SK-N-SH (cell line): Measurements from ENCODE around the gene MRPL17. TPM values are rescaled to one million over a fixed set of nuclear protein-coding genes. Genes with fewer than 3 reads are reported as not detected.

Source experiments
- CTCF ChIA-PET: fragments of 300-600, 350-600 bp; formaldehyde crosslinking; extraction: SDS; loops from one replicate; lab custom pipeline; 2021; lab: Yijun Ruan, JAX
- POLR2A ChIA-PET: fragments of 350-600 bp; sonication (Branson Sonifier 250); formaldehyde crosslinking; extraction: SDS; loops from one replicate; lab custom pipeline; 2020; ENCODE audit warnings: antibody characterized with exemption, inconsistent platforms; lab: Yijun Ruan, JAX
- DNase-seq: peaks from one replicate; pipeline ENCODE4 v3.0.0; 2012
- H2AFZ ChIP-seq: fragments of 200-600 bp; sonication (generic); 2 replicates; pipeline ENCODE4 v1.8.1; 2016; ENCODE audit warnings: antibody characterized with exemption, mild to moderate bottlenecking, low read depth
- H3F3A ChIP-seq: fragments of 200-600 bp; sonication (generic); replicated peaks from 2 replicates; pipeline ENCODE3; 2016; ENCODE audit warnings: antibody characterized with exemption, mild to moderate bottlenecking; ENCODE audit not compliant: insufficient read depth
- H3K27ac ChIP-seq, 2 experiments: fragments of 200-500 bp in 1 of 2; fragments of 200-600 bp in 1 of 2; sonication (Bioruptor generic) in 1 of 2; sonication (generic), shearing (Covaris generic) in 1 of 2; 2 replicates each; pipeline versions ENCODE4 v1.5.1 to v1.6.1; 2014 to 2016; ENCODE audit warnings: low read depth in 2 of 2, inconsistent platforms in 1 of 2, low read length in 1 of 2, mild to moderate bottlenecking in 1 of 2, mixed read lengths in 1 of 2
- H3K27me3 ChIP-seq: fragments of 200-600 bp; sonication (generic), shearing (Covaris generic); 2 replicates; pipeline ENCODE4 v1.6.1; 2016; ENCODE audit warnings: mixed run types; ENCODE audit not compliant: insufficient read depth
- H3K36me3 ChIP-seq, 2 experiments: fragments of 200-500 bp in 1 of 2; fragments of 200-600 bp in 1 of 2; sonication (Bioruptor generic) in 1 of 2; sonication (generic) in 1 of 2; replicated peaks in 1 of 2; 2 replicates each; pipeline versions ENCODE3 to v1.5.1; 2014 to 2016; ENCODE audit warnings: low read length in 1 of 2, mild to moderate bottlenecking in 1 of 2; ENCODE audit not compliant: insufficient read depth in 2 of 2, control insufficient read depth in 1 of 2
- H3K4me1 ChIP-seq, 2 experiments: fragments of 200-500 bp in 1 of 2; fragments of 200-600 bp in 1 of 2; sonication (Bioruptor generic) in 1 of 2; sonication (generic), shearing (Covaris generic) in 1 of 2; 2 replicates each; pipeline versions ENCODE4 v1.5.1 to v1.6.1; 2014 to 2016; ENCODE audit warnings: low read depth in 1 of 2, low read length in 1 of 2, mixed run types in 1 of 2; ENCODE audit not compliant: insufficient read depth in 2 of 2, control insufficient read depth in 1 of 2
- H3K4me2 ChIP-seq: fragments of 200-600 bp; sonication (generic), shearing (Covaris generic); 2 replicates; pipeline ENCODE4 v1.6.1; 2017; ENCODE audit warnings: mixed run types
- H3K4me3 ChIP-seq, 2 experiments: fragments of 200-500 bp in 1 of 2; fragments of 200-600 bp in 1 of 2; sonication (Bioruptor generic) in 1 of 2; sonication (generic), shearing (Covaris generic) in 1 of 2; 2 replicates each; pipeline versions ENCODE4 v1.5.1 to v1.8.1; 2014 to 2016; ENCODE audit warnings: low read depth in 2 of 2, inconsistent platforms in 1 of 2, low read length in 1 of 2, mild to moderate bottlenecking in 1 of 2, mixed read lengths in 1 of 2, moderate library complexity in 1 of 2
- H3K79me2 ChIP-seq: fragments of 200-600 bp; sonication (generic); 2 replicates; pipeline ENCODE4 v1.8.1; 2017; ENCODE audit warnings: mild to moderate bottlenecking; ENCODE audit not compliant: insufficient read depth
- H3K9ac ChIP-seq: fragments of 200-600 bp; sonication (generic); 2 replicates; pipeline ENCODE4 v1.6.1; 2017; ENCODE audit warnings: mixed run types
- H3K9me2 ChIP-seq: fragments of 200-600 bp; sonication (generic); 2 replicates; pipeline ENCODE4 v1.6.1; 2017; ENCODE audit warnings: mixed run types
- H3K9me3 ChIP-seq: fragments of 200-600 bp; sonication (generic); 2 replicates; pipeline ENCODE4 v1.6.1; 2017; ENCODE audit warnings: mixed run types, mild to moderate bottlenecking, moderate library complexity
- H4K20me1 ChIP-seq: fragments of 200-600 bp; sonication (generic); 2 replicates; pipeline ENCODE4 v1.6.1; 2017; ENCODE audit warnings: mild to moderate bottlenecking, mixed run types; ENCODE audit not compliant: insufficient read depth
- EP300 ChIP-seq, 2 experiments: IDR thresholded peaks; 2 replicates each; pipeline versions ENCODE4 v1.4.0 to v1.6.1; 2012; ENCODE audit warnings: borderline replicate concordance in 1 of 2, low read depth in 1 of 2, low read length in 1 of 2
- EZH2phosphoT487 ChIP-seq: fragments of 200-600 bp; sonication (generic); IDR thresholded peaks from 2 replicates; pipeline ENCODE4 v1.6.1; 2017; ENCODE audit warnings: low read depth, mixed run types, mild to moderate bottlenecking, antibody characterized with exemption, moderate library complexity, borderline replicate concordance
- FOXJ3 ChIP-seq: sonication (generic); formaldehyde crosslinking; IDR thresholded peaks from 2 replicates; pipeline ENCODE4 v1.5.1; 2020; ENCODE audit warnings: mild to moderate bottlenecking, missing genetic modification reagents
- GATA2 ChIP-seq: sonication (generic); formaldehyde crosslinking; IDR thresholded peaks from 2 replicates; pipeline ENCODE4 v1.5.0; 2020; ENCODE audit warnings: mild to moderate bottlenecking, missing genetic modification reagents
- MXI1 ChIP-seq: IDR thresholded peaks from 2 replicates; pipeline ENCODE4 v1.6.1; 2012; ENCODE audit warnings: mild to moderate bottlenecking, low read depth, low read length, improper control_type of control experiment
- NRF1 ChIP-seq: IDR thresholded peaks from 2 replicates; pipeline ENCODE4 v1.6.1; 2012; ENCODE audit warnings: low read depth, mild to moderate bottlenecking, low read length
- SIN3A ChIP-seq: IDR thresholded peaks from 2 replicates; pipeline ENCODE4 v1.6.1; 2012; ENCODE audit warnings: low read depth, mild to moderate bottlenecking, low read length, moderate library complexity, borderline replicate concordance
- SMC3 ChIP-seq: IDR thresholded peaks from 2 replicates; pipeline ENCODE4 v1.6.1; 2012; ENCODE audit warnings: low read depth, low read length, improper control_type of control experiment
- TAF1 ChIP-seq: IDR thresholded peaks from 2 replicates; pipeline ENCODE4 v1.6.1; 2012; ENCODE audit warnings: low read depth, mild to moderate bottlenecking, low read length, moderate library complexity, borderline replicate concordance
- WGBS: methylation state at CpG from one replicate; pipeline ENCODE4 v1.1.6; 2017; ENCODE audit warnings: low lambda C conversion rate; 5-methylcytosine and 5-hydroxymethylcytosine counted together
- polyA plus RNA-seq, 3 experiments: library from polyadenylated mRNA; depleted of rRNA; stranded (reverse); fragments of >200 nt; gene quantifications; 2 replicates each; pipeline ENCODE4 v1.2.3, GENCODE V29; 2012
- TF ChIP-seq, protein P1 (sequence below): IDR thresholded peaks from 2 replicates; pipeline ENCODE4 v1.6.1; 2012; ENCODE audit warnings: mild to moderate bottlenecking, low read depth, low read length, moderate library complexity
- TF ChIP-seq, protein P2 (sequence below): IDR thresholded peaks from 2 replicates; pipeline ENCODE4; 2012
- TF ChIP-seq, protein P3 (sequence below): IDR thresholded peaks from 2 replicates; pipeline ENCODE4 v1.4.0; 2012; ENCODE audit warnings: low read depth, borderline replicate concordance

MRPL17 gene
- polyA plus RNA-seq, 1 of the 3 experiments (the other 2 are of a cell fraction), result 88.6 TPM

- Histone ChIP-seq H3K27me3 (no peaks in the 10 kb centered on the region), H3K4me3 (no peak overlapping the region), H3K36me3 (no peaks in the 10 kb centered on the region), H3K79me2 (no peaks in the 10 kb centered on the region), H3K4me2 (no peak overlapping the region), H3K9ac (no peak overlapping the region), H3K4me1 (no peaks in the 10 kb centered on the region), H3K9me3 (no peaks in the 10 kb centered on the region), H4K20me1 (no peaks in the 10 kb centered on the region), H3K9me2 (no peaks in the 10 kb centered on the region), H2AFZ (no peak overlapping the region), H3K27ac (no peak overlapping the region), H3F3A (no peaks in the 10 kb centered on the region)
- ChIA-PET POLR2A (interaction anchor here (1.2 kb wide), 1 partner anchor 24 kb away, joined by 4 read pairs; no protein-coding TSS in a partner anchor), CTCF (interaction anchor here (1.0 to 3.9 kb wide), 3 partner anchors 9 to 142 kb away, joined by 3 to 19 read pairs (median 4); partner anchors contain the start of gene MRPL17)
- TF ChIP-seq EP300 (IDR thresholded peaks at IDR 0.05; ENCODE audit: borderline replicate concordance in 1 of 2, low read depth in 1 of 2, low read length in 1 of 2), result no peak
- TF ChIP-seq, protein P1, sequence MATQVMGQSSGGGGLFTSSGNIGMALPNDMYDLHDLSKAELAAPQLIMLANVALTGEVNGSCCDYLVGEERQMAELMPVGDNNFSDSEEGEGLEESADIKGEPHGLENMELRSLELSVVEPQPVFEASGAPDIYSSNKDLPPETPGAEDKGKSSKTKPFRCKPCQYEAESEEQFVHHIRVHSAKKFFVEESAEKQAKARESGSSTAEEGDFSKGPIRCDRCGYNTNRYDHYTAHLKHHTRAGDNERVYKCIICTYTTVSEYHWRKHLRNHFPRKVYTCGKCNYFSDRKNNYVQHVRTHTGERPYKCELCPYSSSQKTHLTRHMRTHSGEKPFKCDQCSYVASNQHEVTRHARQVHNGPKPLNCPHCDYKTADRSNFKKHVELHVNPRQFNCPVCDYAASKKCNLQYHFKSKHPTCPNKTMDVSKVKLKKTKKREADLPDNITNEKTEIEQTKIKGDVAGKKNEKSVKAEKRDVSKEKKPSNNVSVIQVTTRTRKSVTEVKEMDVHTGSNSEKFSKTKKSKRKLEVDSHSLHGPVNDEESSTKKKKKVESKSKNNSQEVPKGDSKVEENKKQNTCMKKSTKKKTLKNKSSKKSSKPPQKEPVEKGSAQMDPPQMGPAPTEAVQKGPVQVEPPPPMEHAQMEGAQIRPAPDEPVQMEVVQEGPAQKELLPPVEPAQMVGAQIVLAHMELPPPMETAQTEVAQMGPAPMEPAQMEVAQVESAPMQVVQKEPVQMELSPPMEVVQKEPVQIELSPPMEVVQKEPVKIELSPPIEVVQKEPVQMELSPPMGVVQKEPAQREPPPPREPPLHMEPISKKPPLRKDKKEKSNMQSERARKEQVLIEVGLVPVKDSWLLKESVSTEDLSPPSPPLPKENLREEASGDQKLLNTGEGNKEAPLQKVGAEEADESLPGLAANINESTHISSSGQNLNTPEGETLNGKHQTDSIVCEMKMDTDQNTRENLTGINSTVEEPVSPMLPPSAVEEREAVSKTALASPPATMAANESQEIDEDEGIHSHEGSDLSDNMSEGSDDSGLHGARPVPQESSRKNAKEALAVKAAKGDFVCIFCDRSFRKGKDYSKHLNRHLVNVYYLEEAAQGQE, result no peak
- no peak for TF ChIP-seq NRF1
- no peak for TF ChIP-seq SMC3
- no peak for TF ChIP-seq GATA2 (CRISPR knock-in tag)
- TF ChIP-seq TAF1, result no peak
- TF ChIP-seq, protein P2, sequence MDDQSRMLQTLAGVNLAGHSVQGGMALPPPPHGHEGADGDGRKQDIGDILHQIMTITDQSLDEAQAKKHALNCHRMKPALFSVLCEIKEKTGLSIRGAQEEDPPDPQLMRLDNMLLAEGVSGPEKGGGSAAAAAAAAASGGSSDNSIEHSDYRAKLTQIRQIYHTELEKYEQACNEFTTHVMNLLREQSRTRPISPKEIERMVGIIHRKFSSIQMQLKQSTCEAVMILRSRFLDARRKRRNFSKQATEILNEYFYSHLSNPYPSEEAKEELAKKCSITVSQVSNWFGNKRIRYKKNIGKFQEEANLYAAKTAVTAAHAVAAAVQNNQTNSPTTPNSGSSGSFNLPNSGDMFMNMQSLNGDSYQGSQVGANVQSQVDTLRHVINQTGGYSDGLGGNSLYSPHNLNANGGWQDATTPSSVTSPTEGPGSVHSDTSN, result no peak
- DNase-seq, result no peak
Observed at GRCh38 chr11:6673523-6674218, 9.5 kb downstream of the MRPL17 start.

GRCh38 chr11:6671991-6672390, 11.1 kb downstream of the MRPL17 start:
- H3K79me2 ChIP-seq, result no peaks in the 10 kb centered on the region
- no peak overlapping the region for H2AFZ ChIP-seq
- no peaks in the 10 kb centered on the region for H3K4me1 ChIP-seq
- H3K9ac ChIP-seq, result no peak overlapping the region
- no peak for DNase-seq
- H3K9me3 ChIP-seq, result no peaks in the 10 kb centered on the region
- H3K9me2 ChIP-seq, result no peaks in the 10 kb centered on the region
- H3K4me2 ChIP-seq, result no peak overlapping the region
- no peak overlapping the region for H3K27ac ChIP-seq
- WGBS, result 77% methylated on average over 2 of the region's 2 CpGs
- ChIA-PET CTCF (interaction anchor here (1.6 to 3.9 kb wide), 2 partner anchors 11 to 59 kb away, joined by 3 to 19 read pairs; partner anchors contain the start of gene MRPL17), POLR2A (interaction anchor here (0.6 kb wide), 1 partner anchor 184 kb away, joined by 3 read pairs; no protein-coding TSS in a partner anchor)
- no peaks in the 10 kb centered on the region for H4K20me1 ChIP-seq
- no peaks in the 10 kb centered on the region for H3K36me3 ChIP-seq
- no peak overlapping the region for H3K4me3 ChIP-seq
- H3K27me3 ChIP-seq, result no peaks in the 10 kb centered on the region
- H3F3A ChIP-seq, result no peaks in the 10 kb centered on the region
- TF ChIP-seq, protein P2, result no peak
- no peak for TF ChIP-seq SIN3A
- TF ChIP-seq, protein P3, sequence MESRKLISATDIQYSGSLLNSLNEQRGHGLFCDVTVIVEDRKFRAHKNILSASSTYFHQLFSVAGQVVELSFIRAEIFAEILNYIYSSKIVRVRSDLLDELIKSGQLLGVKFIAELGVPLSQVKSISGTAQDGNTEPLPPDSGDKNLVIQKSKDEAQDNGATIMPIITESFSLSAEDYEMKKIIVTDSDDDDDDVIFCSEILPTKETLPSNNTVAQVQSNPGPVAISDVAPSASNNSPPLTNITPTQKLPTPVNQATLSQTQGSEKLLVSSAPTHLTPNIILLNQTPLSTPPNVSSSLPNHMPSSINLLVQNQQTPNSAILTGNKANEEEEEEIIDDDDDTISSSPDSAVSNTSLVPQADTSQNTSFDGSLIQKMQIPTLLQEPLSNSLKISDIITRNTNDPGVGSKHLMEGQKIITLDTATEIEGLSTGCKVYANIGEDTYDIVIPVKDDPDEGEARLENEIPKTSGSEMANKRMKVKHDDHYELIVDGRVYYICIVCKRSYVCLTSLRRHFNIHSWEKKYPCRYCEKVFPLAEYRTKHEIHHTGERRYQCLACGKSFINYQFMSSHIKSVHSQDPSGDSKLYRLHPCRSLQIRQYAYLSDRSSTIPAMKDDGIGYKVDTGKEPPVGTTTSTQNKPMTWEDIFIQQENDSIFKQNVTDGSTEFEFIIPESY, result no peak
- TF ChIP-seq GATA2 (CRISPR knock-in tag), result no peak
- TF ChIP-seq EP300 (IDR thresholded peaks at IDR 0.05; ENCODE audit: borderline replicate concordance in 1 of 2, low read depth in 1 of 2, low read length in 1 of 2), result no peak
- no peak for TF ChIP-seq EZH2phosphoT487
- no peak for TF ChIP-seq MXI1
- no peak for TF ChIP-seq FOXJ3 (CRISPR knock-in tag)
- TF ChIP-seq, protein P1, result no peak
